GM10248 (cell line): ENCODE data around the gene GALNT13.

Source experiments
- CTCF ChIA-PET: fragments of 300-600 bp; sonication (Branson Sonifier 250); formaldehyde crosslinking; extraction: SDS; loops from one replicate; lab custom pipeline; 2021; ENCODE audit warnings: antibody characterized with exemption; lab: Yijun Ruan, JAX
- POLR2A ChIA-PET: fragments of 350-650 bp; sonication (Branson Sonifier 250); formaldehyde crosslinking; extraction: SDS; loops from one replicate; lab custom pipeline; 2020; ENCODE audit warnings: antibody characterized with exemption; lab: Yijun Ruan, JAX
- DNase-seq: peaks from one replicate; pipeline ENCODE4 v3.0.0; 2012; ENCODE audit errors: extremely low spot score
- TF ChIP-seq, protein P1 (sequence below): IDR thresholded peaks from 2 replicates; pipeline ENCODE4 v1.5.1; 2012; ENCODE audit warnings: mild to moderate bottlenecking, low read depth; ENCODE audit errors: extremely low read depth, missing control alignments, control extremely low read depth

Gene GALNT13

DNA sequence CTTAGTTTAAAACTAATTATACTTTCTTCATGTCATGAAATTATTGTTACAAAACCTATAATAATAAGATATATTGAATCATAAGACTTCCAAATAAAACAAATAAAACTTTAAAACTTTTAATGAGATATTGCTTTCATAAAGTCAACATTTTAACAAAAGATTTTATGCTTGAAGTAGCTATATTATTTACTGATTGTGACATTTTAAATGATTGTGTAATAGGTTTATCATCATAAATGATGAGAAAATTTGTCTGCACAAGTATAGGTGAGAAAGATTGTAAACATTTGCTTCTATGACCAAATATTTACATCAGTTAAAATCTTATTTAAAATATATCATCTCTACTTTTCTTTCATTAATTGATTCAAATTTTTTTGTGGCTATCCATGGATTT, 5.1 kb upstream of the GALNT13 start:
- TF ChIP-seq, protein P1, sequence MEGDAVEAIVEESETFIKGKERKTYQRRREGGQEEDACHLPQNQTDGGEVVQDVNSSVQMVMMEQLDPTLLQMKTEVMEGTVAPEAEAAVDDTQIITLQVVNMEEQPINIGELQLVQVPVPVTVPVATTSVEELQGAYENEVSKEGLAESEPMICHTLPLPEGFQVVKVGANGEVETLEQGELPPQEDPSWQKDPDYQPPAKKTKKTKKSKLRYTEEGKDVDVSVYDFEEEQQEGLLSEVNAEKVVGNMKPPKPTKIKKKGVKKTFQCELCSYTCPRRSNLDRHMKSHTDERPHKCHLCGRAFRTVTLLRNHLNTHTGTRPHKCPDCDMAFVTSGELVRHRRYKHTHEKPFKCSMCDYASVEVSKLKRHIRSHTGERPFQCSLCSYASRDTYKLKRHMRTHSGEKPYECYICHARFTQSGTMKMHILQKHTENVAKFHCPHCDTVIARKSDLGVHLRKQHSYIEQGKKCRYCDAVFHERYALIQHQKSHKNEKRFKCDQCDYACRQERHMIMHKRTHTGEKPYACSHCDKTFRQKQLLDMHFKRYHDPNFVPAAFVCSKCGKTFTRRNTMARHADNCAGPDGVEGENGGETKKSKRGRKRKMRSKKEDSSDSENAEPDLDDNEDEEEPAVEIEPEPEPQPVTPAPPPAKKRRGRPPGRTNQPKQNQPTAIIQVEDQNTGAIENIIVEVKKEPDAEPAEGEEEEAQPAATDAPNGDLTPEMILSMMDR, result no peak
- no peak for DNase-seq
- ChIA-PET POLR2A (no interaction called here), CTCF (interaction anchor here (1.1 kb wide), 1 partner anchor 13 kb away, joined by 3 read pairs; no protein-coding TSS in a partner anchor)

DNA sequence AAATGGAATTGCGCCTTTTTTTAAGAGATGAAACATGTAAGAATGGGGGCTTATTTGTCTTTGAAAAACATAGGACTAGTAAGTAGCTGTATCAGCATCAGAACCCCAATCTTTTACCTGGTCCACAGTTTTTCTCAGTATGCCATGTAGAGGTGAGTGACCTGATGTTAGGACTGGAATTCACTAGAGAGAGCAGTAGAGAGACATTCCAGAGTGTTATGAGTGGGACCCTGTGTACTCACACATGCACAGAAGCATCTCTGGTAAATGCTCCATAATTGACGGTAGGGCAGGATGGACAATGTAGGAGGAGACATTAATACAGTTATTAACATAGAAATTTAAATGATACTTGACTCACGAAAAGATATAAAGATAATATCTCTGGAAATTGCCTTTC, 1.4 kb upstream of the GALNT13 start:
- no peak for DNase-seq
- ChIA-PET CTCF (no interaction called here), POLR2A (no interaction called here)
- TF ChIP-seq, protein P1, result no peak

DNA sequence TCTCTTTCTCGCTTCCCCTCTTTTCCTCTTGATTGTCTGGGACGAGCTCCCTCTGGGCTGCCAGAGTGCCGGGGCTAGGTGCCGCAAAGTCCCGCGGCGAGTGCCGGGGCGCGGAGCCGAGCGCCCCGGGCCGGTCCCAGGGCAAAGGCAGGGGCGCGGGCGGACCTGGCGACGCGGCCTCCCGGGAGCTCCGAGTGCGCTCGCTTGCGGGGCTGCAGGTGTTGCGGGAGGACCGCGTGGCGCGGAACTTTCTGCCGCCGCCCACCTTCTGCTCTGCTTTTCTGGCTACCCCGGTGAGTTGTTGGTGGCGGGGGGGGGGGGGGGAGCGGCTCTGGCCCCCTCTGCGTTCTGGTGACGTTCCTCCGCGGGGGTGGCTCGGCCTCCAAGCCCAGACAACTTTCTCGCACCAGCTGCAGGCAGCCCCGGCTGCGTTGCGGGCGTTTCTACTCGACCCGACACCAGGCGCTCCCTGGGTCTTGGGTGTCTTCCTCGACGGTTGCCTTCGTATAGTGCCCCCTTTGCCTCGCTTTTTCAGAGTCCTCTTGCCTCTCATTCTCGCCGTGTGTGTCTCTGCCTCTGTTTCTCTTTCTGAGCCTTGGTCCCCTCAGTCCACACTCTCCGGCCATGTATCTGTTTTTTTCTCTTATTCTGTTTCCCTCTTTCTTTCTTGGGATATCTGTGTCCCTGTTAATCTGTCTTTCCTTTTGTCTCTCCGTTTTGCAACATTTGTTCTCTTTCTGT, 759 bp downstream of the GALNT13 start:
- no peak for DNase-seq
- TF ChIP-seq, protein P1, result no peak
- ChIA-PET POLR2A (no interaction called here), CTCF (no interaction called here)

DNA sequence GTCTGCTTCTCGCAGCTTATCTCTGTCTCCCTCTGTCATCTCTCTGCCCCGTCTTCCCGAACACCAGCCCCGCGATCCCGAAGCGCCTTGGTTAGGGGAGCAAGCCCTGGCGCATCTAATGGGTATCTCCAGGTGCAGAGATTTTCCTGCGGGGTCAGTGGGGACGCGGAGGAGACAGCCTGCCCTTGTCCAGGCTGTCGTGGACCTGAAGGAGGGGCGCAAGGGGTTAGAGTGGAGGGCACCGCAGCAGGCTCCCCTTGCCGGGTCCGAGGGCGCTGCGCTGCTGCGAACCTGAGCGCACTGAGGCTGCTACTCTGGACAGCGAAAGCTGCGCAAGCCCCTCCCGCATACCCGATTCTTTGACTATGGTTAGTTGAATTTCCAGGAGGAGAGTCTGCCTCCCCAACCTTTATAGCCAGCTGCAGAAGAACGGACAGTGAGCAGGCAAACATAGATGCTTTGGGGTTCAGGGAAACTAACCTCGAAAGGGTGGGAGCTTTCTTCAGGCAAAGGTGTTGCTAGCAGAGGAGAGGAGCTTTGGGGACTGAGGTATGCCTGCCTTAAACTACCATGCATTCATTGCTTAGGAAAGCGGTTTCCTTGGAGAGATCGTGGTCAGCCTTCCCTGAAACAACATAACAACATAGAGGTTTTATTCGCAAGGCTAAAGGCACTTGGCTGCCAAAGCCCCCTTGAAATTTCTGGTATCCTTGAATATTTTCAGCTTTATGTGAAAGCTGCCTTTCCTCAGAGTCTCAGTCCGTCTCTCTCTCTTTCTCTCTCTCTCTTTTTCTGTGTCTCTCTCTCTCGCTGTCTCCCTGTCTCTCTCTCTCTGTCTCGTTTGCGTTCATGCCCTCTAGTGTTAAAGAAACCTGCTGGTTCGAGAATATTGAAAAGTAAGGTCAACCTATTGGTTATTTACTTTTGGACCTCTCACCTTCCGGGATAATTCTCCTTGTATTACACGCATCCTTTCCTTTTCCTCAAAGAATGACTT, 1.6 kb downstream of the GALNT13 start:
- TF ChIP-seq, protein P1, result no peak
- POLR2A ChIA-PET, result no interaction called here
- DNase-seq, result no peak
- CTCF ChIA-PET, result no interaction called here

DNA sequence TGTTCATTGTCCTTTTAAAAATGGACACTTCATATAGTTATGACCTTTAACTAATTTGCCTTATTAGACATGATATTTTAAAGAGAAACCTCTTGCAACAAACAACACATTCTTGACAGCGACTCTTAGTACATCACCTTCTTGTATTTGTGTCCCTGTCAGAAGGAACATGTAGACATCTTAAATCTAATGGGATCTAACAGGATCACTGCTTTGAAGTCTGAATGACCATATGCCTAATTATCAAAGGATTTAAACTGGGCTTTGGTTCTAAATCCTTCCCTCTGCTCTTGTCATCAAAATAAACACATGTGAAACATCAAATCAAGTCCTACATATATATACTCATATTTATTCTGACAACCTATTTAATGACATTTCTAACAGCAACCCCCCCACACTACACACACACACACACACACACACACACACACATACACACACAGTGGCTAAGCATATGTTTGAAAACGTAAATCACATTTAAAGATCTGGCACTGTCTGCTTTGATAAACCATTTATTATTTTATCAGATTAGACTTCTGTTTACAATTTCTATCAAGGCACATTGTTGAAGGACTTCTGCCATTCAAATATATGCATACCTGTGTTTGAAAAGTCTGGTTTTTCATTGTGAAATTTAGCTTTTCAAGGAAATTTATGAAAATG, 4.2 kb downstream of the GALNT13 start:
- ChIA-PET POLR2A (no interaction called here), CTCF (no interaction called here)
- TF ChIP-seq, protein P1, result no peak
- no peak for DNase-seq

DNA sequence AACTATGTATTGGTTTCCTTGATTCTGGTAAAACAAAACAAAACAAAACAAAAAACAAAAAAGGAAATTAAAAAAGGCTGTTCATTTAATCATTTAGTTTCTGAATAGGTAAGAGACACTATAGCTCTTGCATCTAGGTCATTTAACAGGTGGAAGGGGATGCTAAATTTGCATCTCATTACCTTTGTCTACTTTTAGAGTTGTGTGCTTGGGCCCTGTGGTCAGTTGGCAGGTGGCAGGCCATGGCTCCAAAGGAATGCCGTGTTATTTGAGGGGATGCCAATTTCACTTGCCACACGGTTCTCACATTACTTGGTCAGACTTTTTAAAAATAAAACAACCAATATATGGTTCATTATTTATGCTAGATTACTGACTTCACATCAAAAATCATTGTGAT, 9.2 kb downstream of the GALNT13 start:
- POLR2A ChIA-PET, result no interaction called here
- DNase-seq, result no peak
- CTCF ChIA-PET, result no interaction called here
- TF ChIP-seq, protein P1, result no peak
